GM19467 (cell line): Measurements from ENCODE around the gene CSRNP3.

Source experiments
- ATAC-seq: cut with Tn5 transposase; IDR thresholded peaks from one replicate; pipeline ENCODE4 v1.9.1; 2021; ENCODE audit warnings: mild to moderate bottlenecking, moderate library complexity; ENCODE audit not compliant: unreplicated experiment

CSRNP3 gene

DNA sequence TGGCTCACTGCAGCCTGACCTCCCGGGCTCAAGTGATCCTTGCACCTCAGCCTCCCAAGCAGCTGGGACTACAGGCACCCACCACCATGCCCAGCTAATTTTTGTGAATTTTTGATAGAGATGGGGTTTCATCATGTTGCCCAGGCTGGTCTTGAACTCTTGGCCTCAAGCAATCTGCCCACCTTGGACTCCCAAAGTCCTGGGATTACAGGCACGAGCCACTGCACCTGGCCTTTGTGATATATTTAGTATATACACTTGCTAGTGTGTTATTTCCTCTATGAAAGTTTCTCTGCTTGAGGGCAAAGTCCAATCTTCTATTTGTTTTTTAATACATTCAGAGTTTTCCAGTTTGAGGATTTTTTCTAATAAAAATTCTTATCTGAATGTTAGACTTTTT lies 205.3 kb downstream of the CSRNP3 start:
- ATAC-seq, result no peak

DNA sequence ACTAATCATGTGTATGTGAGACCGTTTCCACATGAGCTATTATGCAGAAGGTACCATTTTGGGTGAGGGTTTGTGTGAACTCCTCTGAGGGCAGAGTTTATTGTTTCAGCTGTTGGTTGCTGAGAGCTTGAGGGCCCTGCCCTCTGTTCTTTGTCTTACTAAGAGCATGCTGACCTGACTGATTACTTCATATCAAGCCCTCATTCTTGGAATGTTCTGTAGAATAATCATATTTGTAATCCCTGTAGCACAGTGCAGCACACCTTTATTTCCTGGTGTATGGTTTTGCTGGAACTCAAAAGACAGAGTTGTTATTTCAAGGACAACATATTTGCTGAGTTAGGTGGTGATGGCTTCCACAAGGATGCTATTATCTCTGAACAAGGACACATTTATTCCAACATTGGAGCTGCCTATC lies 206.1 kb downstream of the CSRNP3 start:
- no peak for ATAC-seq

DNA sequence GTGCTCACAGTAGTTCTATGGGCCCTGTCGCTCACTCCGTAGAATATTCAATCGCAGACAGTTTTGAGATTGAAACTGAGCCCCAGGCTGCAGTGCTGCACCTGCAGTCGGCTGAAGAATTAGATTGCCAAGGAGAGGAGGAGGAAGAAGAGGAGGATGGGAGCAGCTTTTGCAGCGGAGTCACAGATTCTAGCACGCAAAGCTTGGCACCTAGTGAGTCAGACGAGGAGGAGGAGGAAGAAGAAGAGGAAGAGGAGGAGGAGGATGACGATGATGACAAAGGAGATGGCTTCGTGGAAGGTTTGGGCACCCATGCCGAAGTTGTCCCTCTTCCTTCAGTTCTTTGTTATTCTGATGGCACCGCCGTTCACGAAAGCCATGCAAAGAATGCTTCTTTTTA lies 209.4 kb downstream of the CSRNP3 start:
- ATAC-seq, result no peak

DNA sequence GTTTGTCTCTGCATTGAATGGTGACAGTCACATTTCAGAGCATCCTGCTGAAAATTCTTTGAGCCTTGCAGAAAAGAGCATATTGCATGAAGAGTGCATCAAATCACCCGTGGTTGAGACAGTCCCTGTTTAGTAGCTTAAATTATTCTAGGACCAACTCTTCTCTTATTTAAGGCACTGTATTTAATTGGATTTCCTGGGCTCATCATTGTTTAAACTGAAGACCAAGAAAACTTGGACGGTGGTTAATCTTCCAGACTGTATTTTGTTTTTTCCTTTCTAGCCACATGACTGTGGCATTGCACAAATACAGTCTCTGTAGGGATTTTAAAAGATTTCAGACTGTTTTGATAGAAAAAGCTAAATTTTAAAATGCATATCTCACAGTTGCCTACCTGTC lies 210.1 kb downstream of the CSRNP3 start:
- no peak for ATAC-seq

DNA sequence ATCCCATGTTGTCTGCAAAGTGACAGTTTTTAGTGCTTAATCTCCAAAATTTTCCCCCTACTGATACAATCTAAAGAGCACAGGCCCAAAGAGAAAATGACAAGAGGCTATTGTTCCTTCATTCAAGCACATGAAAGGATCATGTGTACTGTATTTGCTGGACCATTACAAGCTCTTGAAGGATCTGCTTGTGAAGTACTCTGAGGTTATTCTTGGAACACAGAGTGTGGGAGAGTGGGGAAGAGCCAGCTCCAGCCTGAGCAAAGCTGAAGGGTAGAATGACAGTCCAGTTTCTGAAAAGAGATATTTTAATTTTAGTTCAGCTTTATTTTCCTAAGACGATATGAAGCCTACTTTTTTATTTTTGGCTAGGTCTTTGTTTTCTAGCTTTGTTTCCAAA lies 212.3 kb downstream of the CSRNP3 start:
- ATAC-seq, result no peak

DNA sequence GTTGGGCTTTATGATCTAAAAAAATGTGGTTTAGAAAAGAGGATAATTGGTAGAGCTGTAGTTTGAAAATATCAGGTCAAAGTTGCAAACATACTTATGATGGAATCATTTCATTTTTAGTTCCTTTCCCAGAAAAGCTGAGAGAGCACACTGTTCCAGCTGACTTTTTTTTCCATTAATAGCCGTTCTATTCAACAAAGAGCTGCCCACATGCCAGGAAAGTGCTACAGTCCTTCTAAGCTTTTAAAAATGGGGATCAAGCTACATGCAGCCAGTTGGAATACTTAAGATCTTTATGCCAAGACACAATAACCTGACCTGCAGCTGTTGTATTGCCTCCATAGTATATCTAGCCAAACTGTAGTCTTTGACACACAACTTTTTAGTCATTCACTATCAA lies 213.0 kb downstream of the CSRNP3 start:
- no peak for ATAC-seq

DNA sequence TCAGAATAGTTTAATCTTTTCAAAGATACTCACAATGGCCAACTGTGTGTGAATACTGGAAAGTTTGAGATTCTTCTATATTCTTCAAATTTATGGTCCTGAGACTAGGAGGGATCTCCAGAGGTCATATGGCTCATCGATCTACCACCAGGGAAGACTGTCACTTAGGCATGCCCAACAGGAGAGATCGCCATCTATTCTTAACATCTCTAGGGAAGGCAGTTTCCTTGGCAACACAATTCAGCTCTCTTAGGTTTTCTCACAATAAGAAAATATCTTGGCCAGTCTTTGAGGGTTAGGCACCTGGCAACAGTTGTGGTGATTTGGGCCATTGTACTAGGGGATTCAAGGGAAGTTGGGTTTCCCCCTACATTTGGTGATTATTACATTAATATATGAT lies 217.3 kb downstream of the CSRNP3 start:
- ATAC-seq, result no peak

DNA sequence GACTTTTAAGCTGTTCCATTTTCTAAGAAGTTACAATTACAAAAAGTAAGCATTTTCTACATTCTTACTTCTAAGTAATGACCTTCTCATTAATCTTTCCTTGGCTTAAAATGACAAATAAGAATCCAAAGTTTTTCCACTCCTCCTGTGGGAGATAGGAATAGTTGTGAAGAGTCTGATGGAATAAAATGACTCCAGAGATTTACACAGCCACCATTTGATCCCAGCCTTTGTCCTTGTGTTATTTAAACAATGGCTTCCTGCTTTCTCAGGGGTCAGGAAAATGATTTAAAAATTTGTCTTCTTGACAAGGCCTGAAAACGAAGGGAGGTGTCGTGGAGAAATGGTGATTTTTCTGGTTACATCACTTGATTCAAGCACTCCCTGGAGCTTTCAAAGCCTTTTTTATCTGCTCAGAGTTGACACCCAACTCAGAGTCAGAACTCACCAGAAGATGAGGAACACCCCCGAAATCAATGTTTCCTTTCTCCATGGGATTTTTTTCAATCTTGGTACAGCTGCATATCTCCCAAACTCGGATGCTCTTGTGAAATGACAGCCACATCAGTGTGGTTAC lies 218.0 kb downstream of the CSRNP3 start:
- no peak for ATAC-seq

DNA sequence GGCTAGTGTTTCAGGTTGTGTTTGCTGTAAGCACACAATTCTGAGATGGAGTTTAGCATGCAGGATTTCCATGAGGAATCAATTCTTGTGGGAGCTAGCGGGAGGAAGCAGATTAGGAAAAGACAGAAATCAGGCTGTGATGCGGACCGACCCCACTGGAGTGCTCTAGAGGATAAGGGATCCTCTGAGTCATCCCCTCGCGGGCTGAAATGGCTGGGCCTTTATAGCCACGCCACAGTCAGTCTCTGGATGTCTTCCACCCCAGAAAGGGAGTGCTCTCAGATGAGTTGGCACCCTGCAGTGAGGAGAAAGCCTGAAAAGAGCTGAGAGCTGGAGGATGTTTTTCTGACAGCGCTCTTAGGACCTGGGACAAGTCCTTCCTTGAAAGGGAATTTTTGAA lies 222.1 kb downstream of the CSRNP3 start:
- ATAC-seq, result no peak

DNA sequence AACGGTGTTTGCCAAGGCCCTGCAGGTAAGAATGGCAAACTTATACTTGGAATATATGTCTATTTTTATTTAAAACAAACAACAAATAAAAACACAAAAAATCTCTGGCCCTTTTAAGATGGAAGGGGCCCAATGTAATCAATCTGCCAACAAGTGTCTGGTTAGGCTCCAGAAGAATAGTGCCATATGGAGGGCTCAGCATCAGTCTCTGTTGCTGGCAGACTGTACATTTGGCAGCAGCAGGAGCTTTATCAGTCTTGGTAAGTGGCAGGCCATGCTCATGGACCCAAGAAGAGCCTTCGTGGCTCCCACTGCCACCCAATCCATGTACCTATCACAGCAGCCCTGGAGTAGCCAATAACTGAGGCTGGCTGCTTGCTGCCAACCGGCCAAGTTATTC lies 223.4 kb downstream of the CSRNP3 start:
- ATAC-seq, result no peak

DNA sequence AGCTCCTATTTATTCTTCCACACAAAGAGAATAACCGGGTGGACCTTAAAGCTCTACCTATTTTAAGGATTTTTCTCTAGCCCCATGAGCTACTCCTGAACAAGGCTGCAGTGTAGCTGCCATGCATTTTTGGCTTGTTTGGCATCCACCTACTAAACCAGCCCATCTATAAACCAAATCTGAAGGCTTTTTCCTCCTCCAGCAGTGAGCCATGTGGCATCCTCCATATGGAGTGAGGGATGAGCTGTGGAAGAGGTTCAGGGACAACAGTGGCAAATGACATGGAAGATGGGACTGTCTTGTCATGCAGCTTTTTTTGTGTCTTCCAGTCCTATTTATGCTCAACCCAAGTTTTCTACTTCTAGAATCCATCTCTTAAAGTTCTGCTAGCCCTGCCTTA lies 224.3 kb downstream of the CSRNP3 start:
- no peak for ATAC-seq

DNA sequence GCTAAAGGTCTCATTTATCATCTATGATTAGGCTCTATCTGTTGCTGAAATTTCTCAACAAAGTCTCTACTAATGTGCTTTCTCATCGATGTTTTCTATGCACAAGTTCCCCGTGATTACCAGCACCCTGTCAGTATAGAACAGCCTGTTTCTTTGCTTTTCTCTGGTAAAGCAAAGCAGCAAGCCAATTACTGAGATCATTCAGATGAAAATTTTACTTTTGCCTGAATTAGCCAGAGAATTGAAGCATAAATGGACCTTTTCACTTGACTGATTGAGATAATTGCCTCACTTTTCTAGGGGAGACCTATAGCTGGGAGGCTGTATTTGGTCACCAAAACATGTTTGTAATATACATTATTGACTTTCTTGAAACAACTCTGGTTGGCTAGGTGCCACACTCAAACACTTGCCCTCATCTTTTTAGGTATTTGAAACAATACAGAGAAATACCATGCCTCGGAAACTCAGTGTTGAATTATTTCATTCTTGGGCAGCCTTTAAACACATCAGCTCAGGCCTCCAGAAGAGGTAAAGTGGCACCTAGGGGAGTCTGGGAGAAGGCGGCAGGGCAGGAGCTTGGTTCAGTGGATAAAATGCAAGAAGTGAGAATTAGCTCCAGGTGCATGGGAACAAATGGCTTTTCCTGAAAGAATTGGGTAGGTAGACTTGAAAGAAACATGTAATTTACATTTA lies 228.4 kb downstream of the CSRNP3 start:
- ATAC-seq, result no peak

DNA sequence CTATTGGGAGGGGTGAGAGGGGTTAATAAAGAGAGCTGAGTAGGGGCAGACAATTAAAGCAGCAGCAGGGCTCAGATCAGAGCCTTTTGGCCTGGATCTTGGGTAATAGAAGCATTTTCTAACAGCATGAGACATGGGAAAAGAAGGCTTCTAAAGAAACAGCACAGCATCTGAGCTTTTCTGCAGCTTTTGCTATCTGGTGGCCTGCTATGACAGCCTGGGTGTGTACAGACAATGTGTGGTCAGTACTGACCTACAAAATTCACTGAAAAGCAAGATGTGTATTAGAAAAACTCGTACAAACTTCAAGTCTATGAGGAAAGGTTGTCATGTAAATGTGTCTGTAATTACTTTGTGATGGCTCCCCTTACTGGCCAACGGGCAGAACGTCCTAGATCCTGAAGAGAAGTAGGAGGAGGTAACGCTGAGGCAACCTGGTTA lies 229.0 kb downstream of the CSRNP3 start:
- ATAC-seq, result peak; percentile 86

DNA sequence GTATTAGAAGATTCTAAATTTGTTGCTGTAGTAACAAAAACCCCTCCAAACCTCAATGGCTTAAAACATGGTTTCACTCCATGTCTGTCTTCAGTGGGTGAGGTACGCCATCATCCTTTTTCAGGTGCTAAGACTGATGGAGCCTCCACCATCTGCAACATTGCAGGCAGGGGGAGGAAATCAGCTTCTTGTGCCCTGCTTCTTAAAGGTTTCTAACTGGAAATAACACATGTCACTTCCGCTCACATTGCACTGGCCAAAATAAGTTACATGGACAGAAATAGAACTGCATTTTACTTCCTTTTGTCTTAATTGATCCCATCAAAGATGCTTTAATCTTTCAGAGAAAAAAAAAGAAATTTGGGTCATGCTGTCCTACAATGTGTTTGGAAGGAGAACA lies 230.4 kb downstream of the CSRNP3 start:
- ATAC-seq, result no peak

DNA sequence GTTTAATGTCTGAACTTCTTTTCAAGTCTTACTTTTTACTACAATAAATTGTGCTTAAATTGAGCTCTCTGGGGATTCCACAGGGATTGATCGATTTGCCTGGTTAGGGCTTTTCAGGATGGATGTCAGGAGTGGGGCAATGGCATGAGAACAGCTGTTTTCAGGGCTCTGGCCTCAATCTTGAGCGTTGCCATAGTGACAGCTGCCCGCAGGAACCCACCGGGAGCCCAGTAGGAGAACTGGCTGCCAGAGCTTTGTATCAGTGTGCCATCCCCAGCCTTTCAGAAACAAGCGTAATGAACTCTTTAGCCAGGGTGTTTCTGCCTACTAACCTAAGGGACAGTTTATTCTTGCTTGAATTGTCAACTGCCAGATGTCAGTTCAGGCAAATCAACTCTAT lies 231.0 kb downstream of the CSRNP3 start:
- no peak for ATAC-seq

DNA sequence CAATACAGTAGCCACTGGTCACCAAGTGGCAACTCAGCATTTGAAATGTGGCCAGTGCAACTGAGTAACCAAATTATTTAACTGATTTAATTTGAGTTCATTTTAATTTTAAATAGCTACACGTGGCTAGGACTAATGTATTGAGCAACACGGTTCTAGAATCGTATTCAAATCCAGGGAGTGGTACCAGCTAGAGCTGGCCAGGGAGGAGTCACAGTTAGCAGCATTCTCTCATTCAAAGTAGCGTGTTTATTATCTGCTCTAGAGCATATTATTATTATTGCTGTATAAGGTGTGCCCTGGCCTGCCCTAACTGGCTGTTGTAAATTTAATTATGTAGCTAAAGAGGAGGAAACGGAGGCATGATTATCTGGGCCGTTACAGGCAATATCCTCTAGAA lies 231.6 kb downstream of the CSRNP3 start:
- no peak for ATAC-seq

DNA sequence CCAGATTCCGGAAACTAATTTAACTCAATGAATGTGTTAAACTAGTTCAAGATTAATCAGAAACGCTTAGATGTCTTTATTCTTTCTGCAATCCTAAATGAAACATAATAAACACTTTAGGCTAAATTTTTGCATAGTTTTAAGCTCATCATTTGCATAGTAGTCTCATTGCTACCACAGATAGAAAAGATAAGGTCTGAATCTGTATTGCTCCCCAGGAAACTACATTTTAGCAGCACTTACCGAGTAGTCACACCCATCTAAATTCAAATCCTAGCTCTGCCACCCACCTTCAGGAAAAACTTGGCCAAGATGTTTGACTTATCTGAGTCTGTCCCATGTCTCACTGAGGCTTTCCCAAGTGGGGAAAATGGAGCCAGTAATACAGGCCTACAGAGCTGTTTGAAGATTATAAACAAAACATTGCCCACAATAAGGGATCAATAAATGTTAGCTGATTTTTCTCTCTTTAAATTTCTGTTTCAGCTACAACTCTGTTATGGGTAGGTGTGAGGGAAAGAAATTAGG lies 237.5 kb downstream of the CSRNP3 start:
- ATAC-seq, result no peak

DNA sequence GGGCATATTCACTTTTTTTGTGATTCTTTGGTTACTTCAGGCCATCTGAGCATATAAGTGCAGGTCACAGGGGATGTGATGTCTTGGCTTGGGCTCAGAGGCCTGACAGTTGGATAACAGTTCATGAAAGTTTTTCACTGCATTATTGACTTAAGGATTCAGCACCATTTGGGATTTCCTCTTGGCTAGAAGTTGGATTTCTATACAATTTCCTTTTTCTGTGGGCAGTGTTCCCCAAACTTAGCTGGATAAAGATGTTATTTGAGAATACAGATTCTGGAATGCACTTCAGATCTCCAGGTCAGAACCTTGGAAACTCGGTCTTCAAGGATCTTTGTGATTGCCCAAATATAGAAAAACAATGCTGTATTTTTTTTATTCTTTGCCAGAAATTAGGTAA lies 246.6 kb downstream of the CSRNP3 start:
- no peak for ATAC-seq

DNA sequence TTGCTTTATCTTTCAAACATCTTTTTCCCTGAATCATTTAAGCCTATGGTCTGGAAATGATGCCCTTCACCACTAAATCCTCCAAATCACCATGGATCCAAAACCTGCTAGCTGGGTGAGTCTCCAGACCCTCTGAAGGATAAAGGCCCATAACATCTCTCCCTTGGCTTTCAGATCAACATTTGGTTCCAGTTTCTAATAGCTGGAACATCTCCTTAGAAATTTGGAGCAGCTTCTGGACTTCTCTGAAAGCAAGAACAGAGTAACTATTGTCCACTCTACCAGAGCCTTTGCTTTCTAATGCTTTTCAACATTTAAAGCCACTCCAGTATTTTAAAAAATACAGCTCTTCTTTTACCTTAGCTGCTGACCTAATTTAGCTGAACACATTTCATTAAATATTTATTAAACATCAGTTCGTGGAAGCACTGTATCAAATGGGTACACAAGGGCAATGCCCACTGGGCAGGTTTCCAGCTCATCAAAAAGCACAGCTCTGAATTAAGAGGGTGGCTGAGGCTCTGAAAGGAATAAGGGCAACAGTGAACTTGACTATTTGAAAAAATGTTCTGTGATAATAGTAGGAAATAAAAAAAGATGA lies 249.2 kb downstream of the CSRNP3 start:
- ATAC-seq, result no peak

DNA sequence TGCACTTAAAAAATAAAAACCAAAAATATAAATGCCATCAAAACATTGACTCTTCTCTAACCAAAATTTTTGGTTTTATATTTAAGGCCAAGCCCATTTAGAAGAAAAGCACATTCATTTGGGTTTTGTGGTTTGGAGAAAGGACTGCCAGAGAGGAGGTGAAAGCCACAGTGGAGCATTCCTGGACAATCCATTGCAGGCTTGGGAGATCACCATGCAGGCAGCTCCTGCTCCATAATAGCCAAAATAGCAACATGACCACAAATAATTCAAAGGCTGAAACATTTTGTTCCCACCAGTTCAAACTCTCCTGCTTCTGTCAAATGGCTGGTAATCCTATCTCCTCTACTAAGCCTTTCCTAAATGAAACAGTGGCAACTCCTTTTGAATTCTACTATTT lies 251.0 kb downstream of the CSRNP3 start:
- no peak for ATAC-seq

DNA sequence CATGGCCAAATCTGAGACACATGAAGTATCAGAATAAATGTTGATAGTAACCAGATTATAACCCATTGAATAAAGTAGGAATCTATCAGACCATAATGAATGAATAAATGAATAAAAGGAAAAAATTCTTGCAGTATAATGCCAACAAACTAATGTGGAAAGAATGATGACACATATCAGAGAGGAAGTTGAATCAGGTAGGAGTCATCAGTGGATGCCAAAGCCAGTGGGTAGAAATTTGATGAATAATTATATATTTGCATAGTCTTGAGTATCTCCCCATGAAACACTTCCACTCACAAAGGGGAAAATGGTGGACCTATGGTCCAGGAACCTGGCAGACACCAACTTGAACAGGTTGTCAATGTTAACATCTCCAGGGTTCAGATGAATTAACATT lies 255.9 kb downstream of the CSRNP3 start:
- no peak for ATAC-seq
